ENCODE results near the gene AGO1.
"Not testable (repeated sequence)": the region's sequence is repeated elsewhere in the genome, so short reads cannot be mapped to it uniquely, and the experiment has no call there.

Gene AGO1

DNA sequence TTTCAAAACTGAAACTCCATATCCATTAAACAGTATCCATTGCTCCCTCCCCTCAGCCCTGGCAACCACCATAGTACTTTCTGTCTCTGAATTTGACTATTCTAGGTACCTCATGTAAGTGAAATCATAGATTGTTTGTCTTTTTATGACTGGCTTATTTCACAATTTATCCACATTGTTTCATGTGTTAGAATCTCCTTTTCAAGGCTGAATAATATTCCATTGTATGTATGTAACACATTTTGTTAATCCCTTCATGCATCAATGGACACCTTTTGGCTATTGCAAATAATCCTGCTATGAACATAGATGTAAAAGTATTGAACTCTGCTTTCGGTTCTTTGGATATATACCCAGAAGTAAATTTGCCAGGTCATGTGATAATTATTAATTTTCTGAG lies 85.4 kb downstream of the AGO1 start:
- Mint-ChIP-seq H3K27me3 (no peaks in the 10 kb centered on the region), H3K4me3 (no peak overlapping the region), H3K27ac (peak overlapping the region in 1 of 2 donors; percentile 77), H3K4me1 (no peaks in the 10 kb centered on the region), H3K9me3 (no peaks in the 10 kb centered on the region)
- DNase-seq (no peak), ATAC-seq (no peak)

DNA sequence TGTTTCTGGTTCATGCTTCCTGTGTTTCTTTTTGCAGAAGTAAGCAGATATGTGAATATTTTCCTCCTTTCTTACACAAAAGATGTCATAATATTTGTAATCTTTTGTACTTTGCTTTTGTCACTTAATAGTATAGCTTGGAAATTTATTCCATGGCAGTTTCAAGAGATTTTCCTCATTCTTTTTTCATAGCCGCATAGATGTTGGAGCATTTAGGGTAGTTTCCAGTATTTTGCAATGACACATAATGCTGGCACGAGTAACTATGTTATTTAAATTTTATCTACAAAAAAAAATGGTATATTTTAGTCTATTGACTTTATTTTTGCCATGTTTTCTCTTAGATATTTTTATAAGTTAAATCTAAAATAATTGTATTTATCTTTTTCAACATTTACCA lies 88.6 kb downstream of the AGO1 start:
- ATAC-seq (no peak), DNase-seq (no peak)
- Mint-ChIP-seq H3K4me1 (peaks cover 13% of the 10 kb centered on the region), H3K27me3 (no peaks in the 10 kb centered on the region), H3K9me3 (peaks cover 0 to 5% of the 10 kb centered on the region in 2 donors), H3K27ac (no peak overlapping the region), H3K4me3 (no peak overlapping the region)

DNA sequence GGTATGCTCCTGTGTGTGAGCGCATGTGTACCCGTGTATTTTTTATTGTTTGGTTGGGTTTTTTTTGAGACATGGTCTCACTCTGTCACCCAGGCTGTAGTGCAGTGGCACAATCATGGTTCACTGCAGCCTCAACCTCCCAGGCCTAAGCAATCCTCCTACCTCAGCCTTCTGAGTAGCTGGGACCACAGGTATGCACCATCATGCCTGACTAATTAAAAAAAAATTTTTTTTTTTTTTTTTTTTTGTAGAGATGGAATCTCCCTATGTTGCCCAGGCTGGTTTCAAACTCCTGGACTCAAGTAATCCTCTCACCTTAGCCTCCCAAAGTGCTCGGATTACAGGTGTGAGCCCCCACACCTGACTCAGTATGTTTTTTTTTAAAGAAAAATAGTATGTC lies 89.6 kb downstream of the AGO1 start:
- not testable (repeated sequence) for H3K27me3 Mint-ChIP-seq, H3K27ac Mint-ChIP-seq, DNase-seq, H3K9me3 Mint-ChIP-seq, H3K4me3 Mint-ChIP-seq, ATAC-seq
- peaks cover 13% of the 10 kb centered on the region for H3K4me1 Mint-ChIP-seq

DNA sequence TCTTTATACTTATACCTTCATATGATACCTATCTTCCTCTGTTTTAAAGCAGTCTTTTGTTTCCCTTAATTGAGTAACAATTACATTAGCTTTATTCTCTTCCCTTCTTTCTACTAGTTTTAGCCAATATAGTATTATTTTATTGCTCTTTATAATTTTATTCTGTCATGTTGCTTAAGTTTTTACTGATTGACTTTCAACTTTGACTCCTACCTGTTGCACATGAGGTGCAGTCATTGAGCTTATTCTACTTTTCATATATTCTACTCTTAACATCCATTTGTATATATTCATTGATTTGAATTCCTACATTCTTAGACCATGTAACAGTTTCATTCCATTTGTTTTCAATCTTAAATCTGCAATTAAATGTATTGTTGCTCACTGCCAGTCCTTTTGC lies 97.1 kb downstream of the AGO1 start:
- peak overlapping the region in 1 of 2 donors; percentile 7 for H3K27ac Mint-ChIP-seq
- H3K4me3 Mint-ChIP-seq = no peak overlapping the region
- DNase-seq = no peak
- no peak for ATAC-seq
- H3K4me1 Mint-ChIP-seq = peaks cover 4% of the 10 kb centered on the region
- H3K9me3 Mint-ChIP-seq = no peaks in the 10 kb centered on the region
- no peaks in the 10 kb centered on the region for H3K27me3 Mint-ChIP-seq

Measured in stimulated activated naive CD8-positive, alpha-beta T cell treated with anti-CD3 and anti-CD28 coated beads, Interleukin-15, amount 100 ng/mL, for 72 hours (primary cell).